ENCODE measurements around the gene MED29.

Gene MED29

DNA sequence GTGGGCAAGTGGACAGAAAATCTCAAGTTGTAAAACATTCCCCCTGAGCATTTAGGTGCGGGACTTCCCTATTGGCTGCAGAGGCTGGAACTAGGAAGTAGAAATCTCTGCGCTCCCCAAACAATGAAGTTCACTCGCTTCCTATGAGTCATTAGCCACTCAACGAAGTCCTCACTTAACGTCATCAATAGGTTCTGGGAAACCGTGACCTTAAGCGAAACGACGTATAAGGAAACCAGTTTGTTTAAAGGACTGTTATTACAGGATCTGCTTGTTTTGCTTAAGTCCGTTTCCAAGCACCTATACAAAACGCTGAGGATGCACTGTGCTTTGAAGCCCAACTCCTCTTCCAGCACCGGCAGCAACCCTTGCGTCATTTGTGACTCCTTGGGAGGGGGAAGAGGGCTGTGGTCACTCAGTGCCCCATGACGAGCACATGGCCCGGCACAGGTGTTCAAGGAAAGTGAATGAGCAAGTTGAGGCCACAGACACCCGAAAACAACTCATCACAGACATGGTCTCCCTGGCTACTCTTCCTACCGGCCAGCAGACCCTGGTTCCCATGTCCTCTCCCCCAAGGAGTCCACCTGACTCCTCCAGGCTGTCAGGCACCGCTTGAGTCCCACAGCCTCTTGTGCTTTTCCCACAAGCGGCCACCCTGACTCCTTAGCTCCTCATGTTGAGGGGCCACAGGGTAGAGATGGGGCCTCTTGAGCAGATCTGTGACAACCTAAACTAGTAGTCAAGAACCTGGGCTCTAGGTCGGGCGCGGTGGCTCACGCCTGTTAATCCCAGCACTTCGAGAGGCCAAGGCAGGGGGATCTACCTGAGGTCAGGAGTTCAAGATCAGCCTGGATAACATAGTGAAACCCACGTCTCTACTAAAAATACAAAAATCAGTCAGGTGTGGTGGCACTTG, 39.8 kb downstream of the MED29 start:
- DNase-seq (ENCODE audit: low spot score) = no peak

GRCh38 chr19:39432677-39433025, 41.5 kb downstream of the MED29 start:
- no peak for DNase-seq (ENCODE audit: low spot score)

- DNase-seq (ENCODE audit: low spot score) = no peak
These were observed 42.4 kb downstream of the MED29 start for GRCh38 chr19:39433480-39434079.

GRCh38 chr19:39434123-39435076, 43.2 kb downstream of the MED29 start:
- no peak for DNase-seq (ENCODE audit: low spot score)

DNA sequence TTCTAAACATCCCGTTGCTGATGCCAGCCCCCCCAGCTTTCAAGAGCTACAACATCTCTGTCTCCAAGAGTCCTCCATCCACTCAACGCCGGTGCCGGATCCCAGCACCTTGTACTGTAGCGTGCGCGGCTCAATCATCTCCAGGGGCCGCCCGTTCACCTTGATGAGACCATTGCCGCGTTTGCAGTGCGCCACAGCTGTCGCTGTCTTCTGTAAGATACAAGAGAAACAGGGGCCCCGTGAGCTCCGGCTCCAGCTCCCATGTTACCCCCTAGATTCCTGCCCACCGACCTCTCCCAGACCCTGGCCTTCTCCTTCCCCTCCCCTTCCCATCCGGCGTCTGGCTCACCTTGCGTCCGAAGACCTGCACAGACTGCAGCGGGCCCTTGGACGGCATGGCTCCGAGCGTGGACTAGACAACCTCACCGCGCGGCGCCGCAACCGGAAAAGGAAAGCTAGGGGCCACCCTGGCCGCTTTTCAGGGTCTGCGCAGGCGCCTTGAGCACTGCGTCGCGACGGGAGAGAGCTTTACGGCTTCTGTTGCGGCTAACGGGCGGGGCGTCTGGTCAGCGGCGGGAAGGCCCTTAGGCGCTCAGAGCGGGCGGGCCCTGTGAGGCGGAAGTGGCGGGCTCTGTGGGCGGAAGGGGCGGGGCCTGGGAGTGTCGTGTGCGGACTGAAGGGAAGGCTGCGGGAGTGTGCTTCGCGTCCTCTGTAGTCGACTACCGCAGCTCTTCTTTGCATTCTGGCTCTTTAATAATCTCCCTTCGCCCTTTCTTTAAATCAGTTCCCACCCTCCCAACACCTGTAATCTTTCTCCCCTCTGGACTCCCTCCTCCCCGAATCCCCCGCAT, 44.5 kb downstream of the MED29 start, which contains the start of gene RPS16:
TSS of gene RPS16 (minus strand) at position 451 of the 851 bp plus-strand sequence. CDS start at position 397, 54 bp downstream.
- peak; percentile 98 for DNase-seq (ENCODE audit: low spot score)

GRCh38 chr19:39436350-39436716, 45.2 kb downstream of the MED29 start:
- DNase-seq (ENCODE audit: low spot score) = no peak

- no peak for DNase-seq (ENCODE audit: low spot score)
These were observed 47.2 kb downstream of the MED29 start for GRCh38 chr19:39438270-39438934.

DNA sequence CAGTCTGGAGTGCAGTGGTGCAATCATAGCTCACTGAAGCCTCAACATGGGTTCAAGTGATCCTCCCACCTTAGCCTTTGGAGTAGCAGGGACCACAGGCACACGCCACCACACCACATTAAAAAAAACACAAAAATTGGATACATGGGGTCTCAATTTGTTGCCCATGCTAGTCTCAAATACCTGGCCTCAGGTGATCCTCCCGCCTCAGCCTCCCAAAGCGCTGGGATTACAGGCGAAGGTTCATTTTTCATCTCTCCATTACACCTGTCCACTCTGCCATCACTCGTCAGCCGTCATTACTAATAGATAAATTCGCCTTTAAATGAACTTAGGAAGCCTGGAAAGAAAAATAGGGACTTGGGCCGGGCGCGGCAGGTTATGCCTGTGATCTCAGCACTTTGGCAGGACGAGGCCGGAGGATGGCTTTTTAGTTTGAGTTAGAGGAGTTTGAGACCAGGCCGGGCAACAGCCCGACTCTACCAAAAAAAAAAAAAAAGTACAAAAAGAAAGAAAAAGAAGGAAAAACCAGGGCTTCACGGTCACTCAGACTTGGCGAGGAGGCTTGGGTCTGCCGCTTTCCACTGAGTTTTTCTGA, 53.5 kb downstream of the MED29 start:
- DNase-seq (ENCODE audit: low spot score) = no peak

- peak; percentile 95 for DNase-seq (ENCODE audit: low spot score)
These were observed 54.3 kb downstream of the MED29 start, which contains the start of gene SUPT5H for GRCh38 chr19:39445196-39446111. Gene SUPT5H, plus strand, starts transcription at chr19:39445582. Its CDS starts 309 bp downstream, at chr19:39445891.

DNA sequence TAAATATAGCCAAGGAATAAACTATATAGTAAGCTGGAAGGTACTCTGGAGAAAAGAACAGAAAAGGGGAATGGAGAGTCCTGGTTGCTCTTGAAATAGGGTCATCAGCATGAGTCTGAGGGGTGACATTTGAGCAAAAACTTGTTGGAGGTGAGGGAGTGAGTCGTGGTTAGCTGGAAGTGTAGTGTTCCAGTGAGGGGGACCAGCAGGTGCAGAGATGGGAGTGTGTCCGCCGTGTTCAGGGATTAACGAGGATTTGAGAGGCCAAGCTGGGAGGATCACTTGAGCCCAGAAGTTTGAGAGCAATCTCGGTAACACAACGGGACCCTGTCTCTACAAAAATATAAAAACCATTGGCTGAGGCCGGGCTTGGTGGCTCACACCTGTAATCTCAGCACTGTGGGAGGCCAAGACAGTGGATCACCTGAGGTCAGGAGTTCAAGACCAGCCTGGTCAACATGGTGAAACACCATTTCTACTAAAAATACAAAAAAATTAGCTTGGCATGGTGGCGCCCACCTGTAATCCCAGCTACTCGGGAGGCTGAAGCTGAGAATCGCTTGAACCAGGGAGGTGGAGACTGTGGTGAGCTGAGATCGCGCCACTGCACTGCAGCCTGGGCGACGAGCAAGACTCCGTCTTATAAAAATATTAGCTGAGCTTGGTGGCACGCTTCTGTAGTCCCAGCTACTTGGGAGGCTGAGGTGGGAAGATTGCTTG, 55.3 kb downstream of the MED29 start:
- DNase-seq (ENCODE audit: low spot score) = no peak

GRCh38 chr19:39448271-39448670, 57.1 kb downstream of the MED29 start:
- DNase-seq (ENCODE audit: low spot score) = no peak

- DNase-seq (ENCODE audit: low spot score) = no peak
These were observed 58.1 kb downstream of the MED29 start for GRCh38 chr19:39449116-39449797.

Data from left forelimb (tissue), 1 donor.